Skeletal muscle tissue (tissue), 4 donors: ENCODE data around the gene UQCC5. TPM values are rescaled to one million over a fixed set of nuclear protein-coding genes. Genes with fewer than 3 reads are reported as not detected.

Source experiments
- H3K27ac ChIP-seq: one replicate; pipeline ENCODE4 v1.7.0; 2013; ENCODE audit warnings: mild to moderate bottlenecking, low read depth, low read length, inconsistent platforms
- H3K27me3 ChIP-seq, 3 donors: one replicate each; pipeline ENCODE4 v1.7.0; 2013; ENCODE audit warnings: low read length in 3 of 3; ENCODE audit not compliant: control insufficient read depth in 3 of 3, insufficient read depth in 3 of 3
- H3K36me3 ChIP-seq, 3 donors: one replicate each; pipeline ENCODE4 v1.7.0; 2013; ENCODE audit warnings: low read length in 3 of 3; ENCODE audit not compliant: control insufficient read depth in 3 of 3, insufficient read depth in 3 of 3
- H3K4me1 ChIP-seq, 3 donors: one replicate each; pipeline ENCODE4 v1.7.0; 2013; ENCODE audit warnings: low read length in 3 of 3, mild to moderate bottlenecking in 3 of 3; ENCODE audit not compliant: control insufficient read depth in 3 of 3, insufficient read depth in 3 of 3
- H3K4me3 ChIP-seq, 3 donors: one replicate each; pipeline ENCODE4 v1.7.0; 2013; ENCODE audit warnings: low read length in 3 of 3
- H3K9ac ChIP-seq, 3 donors: one replicate each; pipeline ENCODE4 v1.7.0; 2013; ENCODE audit warnings: low read length in 3 of 3, mild to moderate bottlenecking in 3 of 3, moderate library complexity in 2 of 3, low read depth in 1 of 3
- H3K9me3 ChIP-seq, 3 donors: one replicate each; pipeline ENCODE4 v1.7.0; 2013; ENCODE audit warnings: low read length in 3 of 3; ENCODE audit not compliant: control insufficient read depth in 3 of 3
- total RNA-seq: library from RNA; depleted of rRNA; stranded (reverse); fragments of >200 nt; gene quantifications from one replicate; pipeline ENCODE4 v1.2.3, GENCODE V29; 2014
- donor health status: Osteomylitis.

UQCC5 gene
- total RNA-seq, 1 donor from 2014 or later: 1.0 TPM

DNA sequence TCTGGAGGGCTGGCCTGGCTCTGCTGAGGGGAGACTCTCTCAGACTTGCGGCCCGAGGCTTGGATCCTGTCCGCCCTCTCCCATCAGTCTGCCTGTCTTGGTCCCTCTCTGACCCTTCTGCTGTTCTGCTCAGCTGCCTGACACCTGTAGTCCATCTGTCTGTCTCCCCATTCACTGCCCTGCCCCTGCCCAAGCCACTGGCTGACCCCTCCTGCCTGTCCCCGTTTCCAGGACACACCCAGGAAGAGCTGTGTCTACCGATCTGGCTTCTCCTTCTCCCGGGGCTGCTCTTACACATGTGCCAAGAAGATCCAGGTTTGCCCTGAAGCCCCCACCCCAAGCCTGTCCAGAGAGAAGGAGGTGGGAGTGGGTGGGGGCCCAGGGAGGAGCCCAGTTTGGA lies 21.2 kb upstream of the UQCC5 start:
- H3K9me3 ChIP-seq: no peaks in the 10 kb centered on the region
- peaks cover 0 to 2% (median 0%) of the 10 kb centered on the region in 3 donors for H3K36me3 ChIP-seq
- no peak overlapping the region for H3K4me3 ChIP-seq
- H3K27ac ChIP-seq: no peak overlapping the region
- peaks cover 0 to 4% (median 0%) of the 10 kb centered on the region in 3 donors for H3K4me1 ChIP-seq
- no peaks in the 10 kb centered on the region for H3K27me3 ChIP-seq
- H3K9ac ChIP-seq: no peak overlapping the region

DNA sequence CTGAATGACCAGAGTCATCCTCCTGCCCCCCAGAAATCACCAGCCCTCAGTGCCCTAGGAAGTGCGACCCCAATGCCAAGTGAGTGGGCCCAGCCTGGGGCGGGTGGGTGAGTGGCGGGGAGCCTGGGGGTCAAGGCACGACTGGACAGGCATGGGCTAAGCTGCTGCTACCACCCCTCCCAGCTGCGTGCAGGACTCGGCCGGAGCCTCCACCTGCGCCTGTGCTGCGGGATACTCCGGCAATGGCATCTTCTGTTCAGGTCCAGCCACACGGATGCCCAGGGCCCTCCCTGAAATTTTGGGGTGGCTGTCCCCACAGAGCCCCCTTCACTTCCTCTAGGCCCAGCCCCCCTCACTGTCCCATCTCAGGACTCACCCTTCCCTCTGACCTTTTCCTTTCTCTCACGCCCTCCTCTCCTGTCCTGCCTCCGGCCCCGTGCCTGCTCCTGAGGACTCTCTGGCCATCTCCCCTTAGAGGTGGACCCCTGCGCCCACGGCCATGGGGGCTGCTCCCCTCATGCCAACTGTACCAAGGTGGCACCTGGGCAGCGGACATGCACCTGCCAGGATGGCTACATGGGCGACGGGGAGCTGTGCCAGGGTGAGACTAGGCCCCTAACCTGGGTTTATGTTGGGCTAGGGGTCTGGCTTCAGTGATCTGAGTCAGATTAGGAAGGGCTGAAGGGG lies 19.8 kb upstream of the UQCC5 start:
- H3K27ac ChIP-seq: no peak overlapping the region
- no peaks in the 10 kb centered on the region for H3K27me3 ChIP-seq
- H3K9me3 ChIP-seq: no peaks in the 10 kb centered on the region
- peaks cover 0 to 3% (median 2%) of the 10 kb centered on the region in 3 donors for H3K36me3 ChIP-seq
- H3K9ac ChIP-seq: no peak overlapping the region
- no peak overlapping the region for H3K4me3 ChIP-seq
- peaks cover 0 to 4% (median 0%) of the 10 kb centered on the region in 3 donors for H3K4me1 ChIP-seq

DNA sequence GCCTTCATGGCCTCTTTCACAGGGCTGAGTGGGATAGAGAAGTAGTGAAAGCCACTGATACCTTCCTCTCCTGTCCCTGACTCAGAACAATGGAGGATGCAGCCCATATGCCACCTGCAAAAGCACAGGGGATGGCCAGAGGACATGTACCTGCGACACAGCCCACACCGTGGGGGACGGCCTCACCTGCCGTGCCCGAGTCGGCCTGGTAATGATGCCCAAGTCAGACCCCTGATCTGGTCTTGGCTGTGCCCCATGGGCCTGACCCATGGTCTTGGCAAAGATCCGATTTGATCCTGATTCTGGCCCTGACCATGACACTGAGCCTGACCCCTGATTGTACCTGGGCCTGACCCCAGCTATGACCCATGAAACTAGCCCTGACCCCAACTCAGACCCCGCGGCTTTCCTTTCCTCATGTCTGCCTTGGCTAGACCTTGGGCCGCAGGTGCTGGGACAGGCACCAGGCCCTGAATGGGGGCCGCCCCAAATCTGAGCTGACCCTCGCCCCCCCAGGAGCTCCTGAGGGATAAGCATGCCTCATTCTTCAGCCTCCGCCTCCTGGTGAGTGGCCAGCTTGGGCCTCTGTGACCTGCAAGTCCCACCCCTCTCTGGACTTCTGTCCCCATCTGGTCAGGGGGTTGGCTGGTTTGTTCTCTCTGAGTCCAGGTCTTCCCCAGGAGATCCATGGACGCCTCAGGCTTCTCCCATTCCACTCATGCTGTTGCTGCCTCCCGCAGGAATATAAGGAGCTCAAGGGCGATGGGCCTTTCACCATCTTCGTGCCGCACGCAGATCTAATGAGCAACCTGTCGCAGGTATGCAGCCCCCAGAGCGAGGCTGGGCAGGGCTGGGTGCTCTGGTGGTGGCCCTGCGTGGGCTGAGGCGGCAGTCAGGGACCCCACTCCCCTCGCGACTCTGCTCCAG lies 18.3 kb upstream of the UQCC5 start:
- H3K9me3 ChIP-seq: no peaks in the 10 kb centered on the region
- peak overlapping the region in 1 of 3 donors; percentile 49 for H3K4me3 ChIP-seq
- no peaks in the 10 kb centered on the region for H3K27me3 ChIP-seq
- peaks cover 0 to 4% (median 0%) of the 10 kb centered on the region in 3 donors for H3K4me1 ChIP-seq
- no peak overlapping the region for H3K27ac ChIP-seq
- peak overlapping the region in 1 of 3 donors; percentile 50 for H3K9ac ChIP-seq
- peaks cover 0 to 3% (median 2%) of the 10 kb centered on the region in 3 donors for H3K36me3 ChIP-seq

DNA sequence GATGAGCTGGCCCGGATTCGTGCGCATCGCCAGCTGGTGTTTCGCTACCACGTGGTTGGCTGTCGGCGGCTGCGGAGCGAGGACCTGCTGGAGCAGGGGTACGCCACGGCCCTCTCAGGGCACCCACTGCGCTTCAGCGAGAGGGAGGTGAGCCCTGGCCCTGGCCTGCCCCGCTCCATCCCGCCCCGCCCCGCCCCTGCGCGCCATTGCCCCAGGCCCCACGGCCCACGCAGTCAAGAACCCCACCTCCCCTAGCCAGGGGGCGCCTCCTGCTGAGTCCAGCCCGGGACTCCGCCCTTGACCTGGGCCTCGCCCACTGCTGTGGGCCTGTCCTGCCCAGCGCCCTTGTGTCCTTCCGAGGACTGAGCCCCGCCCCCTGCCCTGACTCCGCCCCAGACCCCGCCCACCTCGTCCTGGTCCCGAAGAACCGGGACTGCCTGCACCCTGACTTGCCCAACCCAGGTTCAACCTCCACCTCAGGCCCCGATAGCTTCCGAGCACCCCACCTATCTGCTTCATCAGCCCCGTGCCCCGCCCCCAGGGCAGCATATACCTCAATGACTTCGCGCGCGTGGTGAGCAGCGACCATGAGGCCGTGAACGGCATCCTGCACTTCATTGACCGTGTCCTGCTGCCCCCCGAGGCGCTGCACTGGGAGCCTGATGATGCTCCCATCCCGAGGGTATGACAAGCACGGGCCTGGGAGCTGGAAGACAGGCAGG lies 17.5 kb upstream of the UQCC5 start:
- Histone ChIP-seq H3K27ac (no peak overlapping the region), H3K4me3 (peak overlapping the region in 1 of 3 donors; percentile 49), H3K9ac (peak overlapping the region in 1 of 3 donors; percentile 50), H3K4me1 (peaks cover 0 to 4% (median 0%) of the 10 kb centered on the region in 3 donors), H3K9me3 (no peaks in the 10 kb centered on the region), H3K36me3 (peaks cover 0 to 3% (median 2%) of the 10 kb centered on the region in 3 donors), H3K27me3 (no peaks in the 10 kb centered on the region)

DNA sequence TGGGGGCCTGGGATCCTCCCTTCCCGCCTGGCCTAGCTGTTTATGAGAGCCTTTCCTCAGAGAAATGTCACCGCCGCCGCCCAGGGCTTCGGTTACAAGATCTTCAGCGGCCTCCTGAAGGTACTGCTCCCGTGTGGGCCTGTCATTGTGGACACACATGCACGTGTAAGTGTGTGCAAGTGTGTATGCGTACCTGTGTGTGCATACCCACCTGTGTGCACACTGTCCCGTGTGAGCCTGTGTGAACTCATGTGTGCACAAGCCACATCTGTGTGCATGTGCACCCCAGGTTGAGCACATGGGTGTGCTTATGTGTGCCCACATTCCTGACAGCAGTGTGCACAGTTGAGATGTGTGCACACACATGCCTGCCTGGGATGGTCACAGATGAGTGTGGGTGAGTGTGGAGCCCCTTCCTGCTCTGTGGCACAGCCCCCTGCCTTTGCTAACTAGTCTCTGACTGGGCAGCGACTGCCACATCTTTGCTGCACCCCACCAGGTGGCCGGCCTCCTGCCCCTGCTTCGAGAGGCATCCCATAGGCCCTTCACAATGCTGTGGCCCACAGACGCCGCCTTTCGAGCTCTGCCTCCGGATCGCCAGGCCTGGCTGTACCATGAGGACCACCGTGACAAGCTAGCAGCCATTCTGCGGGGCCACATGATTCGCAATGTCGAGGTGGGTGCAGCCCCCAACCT lies 16.8 kb upstream of the UQCC5 start:
- no peak overlapping the region for H3K9ac ChIP-seq
- peaks cover 0 to 10% (median 5%) of the 10 kb centered on the region in 3 donors for H3K4me1 ChIP-seq
- H3K9me3 ChIP-seq: no peaks in the 10 kb centered on the region
- no peaks in the 10 kb centered on the region for H3K27me3 ChIP-seq
- no peak overlapping the region for H3K27ac ChIP-seq
- H3K4me3 ChIP-seq: no peak overlapping the region
- H3K36me3 ChIP-seq: peaks cover 3% of the 10 kb centered on the region in 3 donors

DNA sequence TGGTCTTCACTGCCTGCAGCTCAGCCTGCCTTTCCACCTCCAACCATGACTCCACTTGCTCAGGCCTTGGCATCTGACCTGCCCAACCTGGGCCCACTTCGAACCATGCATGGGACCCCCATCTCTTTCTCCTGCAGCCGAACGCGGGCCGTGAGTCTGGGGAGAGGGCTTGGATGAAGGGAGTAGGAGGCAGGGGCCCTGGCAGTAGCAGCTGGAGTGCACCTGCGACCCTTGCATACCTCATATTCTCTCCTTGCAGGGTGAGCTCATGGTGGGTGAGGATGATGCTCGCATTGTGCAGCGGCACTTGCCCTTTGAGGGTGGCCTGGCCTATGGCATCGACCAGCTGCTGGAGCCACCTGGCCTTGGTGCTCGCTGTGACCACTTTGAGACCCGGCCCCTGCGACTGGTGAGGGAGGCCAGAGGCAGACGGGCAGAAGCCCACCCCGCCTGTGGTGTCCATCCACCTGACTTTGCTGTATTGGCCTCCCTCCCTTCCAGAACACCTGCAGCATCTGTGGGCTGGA lies 16.2 kb upstream of the UQCC5 start:
- no peaks in the 10 kb centered on the region for H3K9me3 ChIP-seq
- H3K27me3 ChIP-seq: no peaks in the 10 kb centered on the region
- H3K9ac ChIP-seq: no peak overlapping the region
- H3K4me3 ChIP-seq: no peak overlapping the region
- peaks cover 2 to 13% (median 9%) of the 10 kb centered on the region in 3 donors for H3K4me1 ChIP-seq
- H3K27ac ChIP-seq: no peak overlapping the region
- H3K36me3 ChIP-seq: peaks cover 3 to 5% (median 3%) of the 10 kb centered on the region in 3 donors

DNA sequence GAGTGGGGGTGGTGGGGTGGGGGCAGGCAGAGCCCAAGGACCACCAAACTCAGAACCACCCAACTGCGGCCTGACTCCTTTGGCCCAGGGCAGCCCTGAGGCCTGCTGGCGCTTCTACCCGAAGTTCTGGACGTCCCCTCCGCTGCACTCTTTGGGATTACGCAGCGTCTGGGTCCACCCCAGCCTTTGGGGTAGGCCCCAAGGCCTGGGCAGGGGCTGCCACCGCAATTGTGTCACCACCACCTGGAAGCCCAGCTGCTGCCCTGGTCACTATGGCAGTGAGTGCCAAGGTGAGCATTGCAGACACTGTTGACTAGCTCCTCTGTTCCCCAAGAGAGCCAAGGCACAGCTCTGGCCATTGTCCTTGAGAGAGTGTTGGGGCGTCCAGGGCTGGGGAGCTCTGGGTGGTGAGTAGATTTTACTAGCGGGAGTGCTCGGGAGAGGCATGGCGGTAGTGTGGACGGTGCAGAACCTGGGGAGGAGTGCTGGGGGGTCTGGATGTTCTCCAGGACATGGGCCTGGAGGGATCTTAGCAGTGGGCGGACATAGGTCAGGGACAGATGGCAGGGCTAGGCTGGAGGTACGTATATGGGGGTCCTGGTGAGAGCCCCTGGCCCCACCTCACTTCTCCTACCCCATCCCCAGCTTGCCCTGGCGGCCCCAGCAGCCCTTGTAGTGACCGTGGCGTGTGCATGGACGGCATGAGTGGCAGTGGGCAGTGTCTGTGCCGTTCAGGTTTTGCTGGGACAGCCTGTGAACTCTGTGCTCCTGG lies 15.5 kb upstream of the UQCC5 start:
- Histone ChIP-seq H3K9ac (no peak overlapping the region), H3K9me3 (no peaks in the 10 kb centered on the region), H3K36me3 (peaks cover 3 to 5% (median 3%) of the 10 kb centered on the region in 3 donors), H3K27ac (no peak overlapping the region), H3K27me3 (no peaks in the 10 kb centered on the region), H3K4me3 (no peak overlapping the region), H3K4me1 (peaks cover 9 to 20% (median 16%) of the 10 kb centered on the region in 3 donors)

DNA sequence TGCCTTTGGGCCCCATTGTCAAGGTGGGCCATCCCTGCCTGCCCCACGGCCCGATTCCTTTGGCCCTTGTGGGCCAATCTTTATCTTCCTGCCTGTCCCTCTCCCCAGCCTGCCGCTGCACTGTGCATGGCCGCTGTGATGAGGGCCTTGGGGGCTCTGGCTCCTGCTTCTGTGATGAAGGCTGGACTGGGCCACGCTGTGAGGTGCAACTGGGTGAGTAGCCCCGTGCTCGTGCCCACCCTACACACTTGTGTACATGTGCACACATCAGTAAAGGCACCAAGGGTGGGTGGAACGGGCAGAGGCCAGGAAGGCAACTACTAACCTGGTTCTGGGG lies 14.9 kb upstream of the UQCC5 start:
- H3K4me1 ChIP-seq: peaks cover 13 to 25% (median 21%) of the 10 kb centered on the region in 3 donors
- no peak overlapping the region for H3K4me3 ChIP-seq
- H3K27ac ChIP-seq: no peak overlapping the region
- H3K9me3 ChIP-seq: no peaks in the 10 kb centered on the region
- H3K9ac ChIP-seq: no peak overlapping the region
- H3K27me3 ChIP-seq: no peaks in the 10 kb centered on the region
- peaks cover 3 to 5% (median 3%) of the 10 kb centered on the region in 3 donors for H3K36me3 ChIP-seq
